H4 (cell line): ENCODE results near the gene ARHGAP11A. TPM values are rescaled to one million over a fixed set of nuclear protein-coding genes. Genes with fewer than 3 reads are reported as not detected.

Experiments used
- DNase-seq: peaks from one replicate; pipeline ENCODE4 v3.0.0-alpha.2; 2015; ENCODE audit warnings: low spot score
- total RNA-seq: library from RNA; depleted of rRNA; stranded (reverse); fragments of >200 nt; shearing (Covaris generic); gene quantifications from 2 replicates; pipeline ENCODE4 v1.2.3, GENCODE V29; 2014; rRNA removed

ARHGAP11A gene
- total RNA-seq, 1 experiment from 2014 or later, result 32.5 TPM

GRCh38 chr15:32688151-32688639 lies 72.9 kb downstream of the ARHGAP11A start:
- peak; percentile 39 for DNase-seq

Other genes starting within 250 kb of the ARHGAP11A start
- gene GOLGA8K, start 212.2 kb upstream of the ARHGAP11A start, total RNA-seq, result 0.18 TPM in 1 of 2 replicates, not detected in the other
- 0.10 TPM in 1 of 2 replicates, not detected in the other for gene GOLGA8O, start 159.9 kb upstream of the ARHGAP11A start, total RNA-seq
- 0.45 and 0.91 TPM in 2 replicates for gene GOLGA8N, start 22.0 kb upstream of the ARHGAP11A start, total RNA-seq
- gene SCG5, start 26.2 kb downstream of the ARHGAP11A start, total RNA-seq, result 0.64 and 0.95 TPM in 2 replicates
- not detected in 2 replicates for gene GREM1, start 102.5 kb downstream of the ARHGAP11A start, total RNA-seq